GM21390 (cell line): ENCODE data around the gene PRAMEF33.
"Not testable (repeated sequence)": the region's sequence is repeated elsewhere in the genome, so short reads cannot be mapped to it uniquely, and the experiment has no call there.

Experiments used
- ATAC-seq: cut with Tn5 transposase; IDR thresholded peaks from one replicate; pipeline ENCODE4 v1.9.1; 2021; ENCODE audit not compliant: unreplicated experiment

PRAMEF33 gene, protein sequence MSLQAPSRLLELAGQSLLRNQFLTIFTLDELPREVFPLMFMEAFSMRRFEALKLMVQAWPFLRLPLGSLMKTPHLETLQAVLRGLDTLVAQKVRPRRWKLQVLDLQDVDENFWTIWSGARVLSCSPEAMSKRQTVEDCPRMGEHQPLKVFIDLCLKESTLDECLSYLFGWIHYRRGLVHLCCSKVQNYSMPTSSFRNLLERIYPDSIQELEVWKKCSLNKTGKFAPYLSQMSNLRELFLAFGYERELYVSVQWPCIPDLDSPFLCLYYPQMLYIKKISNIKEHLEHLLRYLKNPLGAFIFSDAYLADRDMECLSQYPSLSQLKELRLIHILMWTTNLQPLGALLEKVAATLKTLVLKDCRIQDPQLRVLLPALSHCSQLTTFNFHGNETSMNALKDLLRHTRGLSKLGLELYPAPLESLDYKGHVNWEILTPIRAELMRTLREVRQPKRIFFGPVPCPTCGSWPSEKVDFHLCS

DNA sequence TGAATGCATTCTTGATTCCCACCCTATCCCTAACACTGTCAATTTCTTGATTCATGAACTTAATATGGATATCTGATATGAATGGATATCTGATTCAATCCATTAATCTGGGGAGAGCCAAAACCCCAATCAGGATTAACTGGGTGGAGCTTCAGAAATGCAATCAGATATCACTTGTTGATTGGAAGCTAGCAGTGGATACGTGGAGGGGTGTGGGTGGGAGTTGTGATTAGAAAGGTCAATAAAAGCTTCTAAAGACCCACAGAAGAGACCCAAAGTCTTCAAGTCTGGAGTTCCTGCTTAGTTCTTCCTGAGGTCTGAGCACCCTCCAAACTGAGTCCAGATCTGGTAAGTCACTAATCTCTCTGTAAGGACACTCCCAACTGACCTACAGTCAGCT, at the start of gene PRAMEF33:
TSS of gene PRAMEF33 (plus strand) at position 301 of the 400 bp plus-strand sequence. CDS start 2,416 bp downstream, outside the sequence.
- ATAC-seq, result not testable (repeated sequence)

DNA sequence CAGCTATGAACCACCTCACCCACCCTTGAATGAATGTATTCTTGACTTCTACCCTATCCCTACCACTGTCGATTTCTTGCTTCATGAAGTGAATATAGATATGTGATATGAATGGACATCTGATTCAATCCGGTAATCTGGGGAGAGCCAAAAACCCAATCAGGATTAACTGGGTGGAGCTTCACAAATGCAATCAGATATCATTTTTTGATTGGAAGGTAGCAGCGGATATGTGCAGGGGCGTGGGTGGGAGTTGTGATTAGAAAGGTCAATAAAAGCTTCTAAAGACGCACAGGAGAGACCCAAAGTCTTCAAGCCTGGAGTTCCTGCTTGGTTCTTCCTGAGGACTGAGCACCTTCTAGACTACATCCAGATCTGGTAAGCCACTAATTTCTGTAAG, 49.4 kb upstream of the PRAMEF33 start, which contains the start of gene PRAMEF5:
TSS of gene PRAMEF5 (plus strand) at position 301 of the 400 bp plus-strand sequence. CDS start 5,071 bp downstream, outside the sequence.
- not testable (repeated sequence) for ATAC-seq

DNA sequence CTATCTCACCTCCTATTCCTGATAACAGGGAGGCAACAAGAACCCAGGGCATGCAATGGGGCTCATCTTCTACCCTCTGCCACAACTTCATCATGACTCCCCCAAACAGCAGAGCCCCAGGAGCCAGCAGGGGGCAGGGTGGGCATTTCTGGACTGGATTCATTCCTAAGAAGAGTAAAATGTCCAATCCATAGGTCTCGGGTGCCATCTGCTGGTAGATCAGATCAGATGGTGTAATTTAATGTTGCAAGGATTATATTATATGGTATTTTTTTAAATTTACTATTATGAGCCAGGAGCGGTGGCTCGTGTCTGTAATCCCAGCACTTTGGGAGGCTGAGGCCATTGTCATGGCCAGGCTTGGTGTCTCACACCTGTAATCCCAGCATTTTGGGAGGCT, 38.2 kb upstream of the PRAMEF33 start:
- not testable (repeated sequence) for ATAC-seq

DNA sequence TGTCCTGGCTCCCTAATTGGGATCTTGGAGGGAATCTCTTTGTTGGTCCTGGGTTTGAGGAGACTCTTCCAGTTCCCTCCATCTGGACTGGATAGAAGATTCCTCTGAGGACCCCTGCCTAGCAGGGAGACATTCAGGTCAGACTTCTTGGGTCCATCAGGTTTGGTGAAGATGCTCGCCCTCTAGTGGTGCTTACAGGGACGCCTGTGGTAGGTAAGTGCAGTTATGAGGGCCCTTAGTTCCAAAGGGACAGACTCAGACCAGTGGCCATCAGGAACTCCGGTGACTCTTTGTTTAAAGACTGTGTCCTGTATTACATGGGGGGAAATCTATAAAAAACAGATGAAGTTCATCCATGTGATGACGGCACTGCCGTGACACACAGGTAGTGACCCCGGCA, 26.3 kb upstream of the PRAMEF33 start:
- ATAC-seq, result not testable (repeated sequence)

DNA sequence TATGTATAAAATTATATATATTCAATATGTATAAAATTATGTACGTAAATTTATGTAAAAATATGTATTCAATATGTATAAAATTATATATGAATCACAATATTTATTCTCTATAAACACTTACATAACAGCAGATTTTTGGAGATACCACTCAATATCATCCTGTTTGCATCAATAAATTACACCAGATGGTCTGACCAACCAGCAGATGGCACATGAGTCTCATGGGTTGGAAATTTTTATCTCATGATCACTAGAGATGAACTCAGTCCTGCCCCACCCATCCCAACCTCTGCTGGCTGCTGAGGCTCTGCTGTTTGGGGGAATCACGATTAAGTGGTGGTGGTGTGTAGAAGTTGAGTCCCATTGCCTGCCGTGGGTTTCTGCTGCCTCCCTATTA, 23.7 kb upstream of the PRAMEF33 start:
- ATAC-seq, result not testable (repeated sequence)

DNA sequence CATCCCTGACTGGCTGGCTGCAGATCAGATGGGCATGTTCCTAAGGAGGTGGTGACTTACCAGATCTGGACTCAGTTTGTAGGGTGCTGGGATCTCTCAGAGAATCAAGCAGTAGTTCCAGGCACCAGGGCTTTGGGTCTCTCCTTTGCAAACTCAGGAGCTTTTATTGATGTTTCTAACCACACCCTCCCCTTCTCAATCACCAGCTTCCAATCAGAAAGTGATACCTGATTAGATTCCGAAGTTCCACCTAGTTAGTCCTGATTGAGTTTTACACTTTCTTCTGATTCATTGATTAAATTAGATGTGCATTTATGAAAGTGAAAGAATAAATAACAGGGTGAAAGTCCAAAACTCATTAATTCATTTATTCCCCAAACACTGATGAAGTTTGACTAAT, 18.3 kb upstream of the PRAMEF33 start, which contains the start of gene PRAMEF8:
TSS of gene PRAMEF8 (minus strand) at position 101 of the 400 bp plus-strand sequence. CDS start 1,046 bp downstream, outside the sequence.
- ATAC-seq, result not testable (repeated sequence)

DNA sequence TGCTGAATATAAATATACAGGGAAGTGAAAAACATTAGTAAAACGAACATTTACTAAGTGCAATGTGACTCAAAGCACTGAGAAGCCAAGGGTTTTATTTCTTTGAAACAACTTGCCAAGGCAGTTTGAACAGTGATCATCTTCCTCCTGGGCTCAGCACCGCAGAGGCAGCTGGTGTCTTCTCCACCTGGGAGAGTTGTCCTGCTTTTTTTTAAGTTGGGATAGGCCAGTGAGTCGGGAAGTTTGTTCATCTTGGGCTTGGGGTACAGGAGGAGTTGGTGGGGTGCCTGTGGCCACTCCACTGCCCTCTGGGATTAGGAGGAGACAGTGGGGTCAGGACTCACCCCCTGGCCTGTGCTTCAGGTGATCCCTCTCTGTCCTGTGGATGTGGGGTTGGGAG, 14.3 kb upstream of the PRAMEF33 start:
- not testable (repeated sequence) for ATAC-seq

DNA sequence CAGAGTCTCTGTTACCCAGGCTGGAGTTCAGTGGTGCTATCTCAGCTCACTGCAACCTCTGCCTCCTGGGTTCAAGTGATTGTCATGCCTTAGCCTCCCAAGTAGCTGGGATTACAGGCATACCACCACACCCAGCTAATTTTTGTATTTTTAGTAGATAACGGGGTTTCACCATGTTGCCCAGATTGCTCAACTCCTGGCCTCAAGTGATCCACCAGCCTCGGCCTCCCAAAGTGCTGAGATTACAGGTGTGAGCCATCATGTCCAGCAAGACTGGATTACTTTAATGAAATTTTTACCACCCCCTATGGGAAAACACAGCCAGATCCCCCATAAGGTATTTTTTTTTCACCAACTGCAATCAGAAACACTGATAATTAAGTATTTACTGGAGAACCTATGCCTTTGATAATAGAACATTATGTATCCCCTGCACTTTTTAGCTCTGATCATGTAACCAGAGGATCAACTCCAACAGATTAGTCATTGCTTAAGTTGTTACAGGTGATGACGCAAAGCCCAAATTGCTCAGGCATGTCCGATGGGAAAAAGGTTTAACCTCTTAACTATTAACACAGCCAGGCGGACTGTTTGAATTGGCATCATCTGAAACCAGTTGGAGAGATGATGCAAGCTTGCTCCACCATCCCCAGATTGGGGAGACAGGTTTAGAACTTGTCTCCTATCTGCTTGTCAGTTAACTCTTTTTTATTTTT, 6.0 kb upstream of the PRAMEF33 start:
- ATAC-seq, result not testable (repeated sequence)

DNA sequence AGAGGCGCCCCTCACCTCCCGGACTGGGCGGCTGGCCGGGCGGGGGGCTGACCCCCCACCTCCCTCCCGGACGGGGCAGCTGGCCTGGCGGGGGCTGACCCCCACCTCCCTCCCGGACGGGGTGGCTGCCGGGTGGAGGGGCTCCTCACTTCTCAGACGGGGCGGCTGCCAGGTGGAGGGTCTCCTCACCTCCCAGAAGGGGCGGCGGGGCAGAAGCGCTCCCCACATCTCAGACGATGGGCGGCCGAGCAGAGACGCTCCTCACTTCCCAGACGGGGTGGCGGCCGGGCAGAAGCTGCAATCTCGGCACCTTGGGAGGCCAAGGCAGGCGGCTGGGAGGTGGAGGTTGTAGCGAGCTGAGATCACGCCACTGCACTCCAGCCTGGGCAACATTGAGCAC, 4.6 kb upstream of the PRAMEF33 start:
- ATAC-seq, result not testable (repeated sequence)

DNA sequence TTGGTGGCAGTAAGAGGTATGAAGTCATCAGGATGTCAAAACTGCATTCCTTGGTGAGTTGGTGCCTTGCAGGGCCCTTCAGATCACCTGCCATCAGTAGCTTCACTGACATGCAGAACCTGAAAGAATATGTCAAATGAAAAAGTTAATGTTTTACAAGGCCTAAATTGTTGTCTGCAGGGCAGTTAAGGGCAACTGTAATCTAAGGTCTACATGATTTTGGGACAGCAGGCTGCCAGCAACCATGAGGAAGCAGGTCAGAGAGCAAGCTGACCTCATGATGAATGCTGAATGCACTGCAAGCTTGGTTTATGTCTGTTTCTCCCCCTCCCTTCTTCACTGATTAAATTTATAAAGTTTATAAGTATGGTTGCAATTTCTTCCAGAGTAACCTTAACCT, 1.1 kb upstream of the PRAMEF33 start:
- ATAC-seq, result not testable (repeated sequence)

DNA sequence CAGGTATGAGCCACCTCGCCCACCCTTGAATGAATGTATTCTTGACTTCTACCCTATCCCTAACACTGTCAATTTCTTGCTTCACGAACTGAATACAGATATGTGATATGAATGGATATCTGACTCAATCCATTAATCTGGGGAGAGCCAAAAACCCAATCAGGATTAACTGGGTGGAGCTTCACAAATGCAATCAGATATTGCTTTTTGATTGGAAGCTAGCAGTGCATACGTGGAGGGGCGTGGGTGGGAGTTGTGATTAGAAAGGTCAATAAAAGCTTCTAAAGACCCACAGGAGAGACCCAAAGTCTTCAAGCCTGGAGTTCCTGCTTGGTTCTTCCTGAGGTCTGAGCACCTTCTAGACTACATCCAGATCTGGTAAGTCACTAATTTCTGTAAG, 11.9 kb downstream of the PRAMEF33 start, which contains the start of gene PRAMEF15:
TSS of gene PRAMEF15 (plus strand) at position 301 of the 400 bp plus-strand sequence. CDS start 2,827 bp downstream, outside the sequence.
- not testable (repeated sequence) for ATAC-seq

DNA sequence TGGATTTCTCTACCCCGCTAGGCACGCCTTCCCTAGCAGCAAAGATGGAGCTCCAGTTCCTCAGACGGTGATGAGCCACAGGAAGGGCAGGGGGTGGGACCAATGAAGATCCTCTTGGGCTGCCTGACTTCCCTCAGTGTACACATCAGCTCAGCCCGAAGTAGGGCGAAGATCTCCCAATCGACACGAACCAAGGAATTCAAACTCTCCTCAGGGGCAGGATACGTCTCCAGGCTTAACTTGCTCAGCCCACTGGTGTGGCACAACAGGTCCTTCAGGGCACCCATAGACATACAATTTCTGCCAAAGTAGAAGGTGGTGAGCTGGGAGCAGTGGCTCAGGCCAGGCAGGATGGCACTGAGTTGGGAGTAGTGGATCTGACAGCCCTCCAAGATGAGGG, 39.2 kb downstream of the PRAMEF33 start:
- ATAC-seq, result not testable (repeated sequence)

DNA sequence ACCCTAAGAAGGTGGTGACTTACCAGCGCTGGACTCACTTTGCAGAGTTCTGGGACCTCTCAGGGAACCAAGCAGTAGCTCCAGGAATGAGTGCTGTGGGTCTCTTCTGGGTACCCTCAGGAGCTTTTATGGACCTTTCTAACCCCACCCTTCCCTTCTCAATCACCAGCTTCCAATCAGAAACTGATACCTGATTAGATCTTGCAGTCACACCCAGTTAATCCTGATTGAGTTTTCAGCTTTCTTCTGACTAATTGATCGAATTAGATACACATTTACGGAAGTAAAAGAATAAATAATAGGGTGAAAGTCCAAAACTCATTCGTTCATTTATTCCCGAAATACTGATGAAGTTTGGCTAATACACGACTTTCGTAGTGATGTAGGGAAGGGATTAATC, 43.7 kb downstream of the PRAMEF33 start, which contains the start of gene PRAMEF14:
TSS of gene PRAMEF14 (minus strand) at position 101 of the 400 bp plus-strand sequence. CDS start 1,820 bp downstream, outside the sequence.
- ATAC-seq, result not testable (repeated sequence)

DNA sequence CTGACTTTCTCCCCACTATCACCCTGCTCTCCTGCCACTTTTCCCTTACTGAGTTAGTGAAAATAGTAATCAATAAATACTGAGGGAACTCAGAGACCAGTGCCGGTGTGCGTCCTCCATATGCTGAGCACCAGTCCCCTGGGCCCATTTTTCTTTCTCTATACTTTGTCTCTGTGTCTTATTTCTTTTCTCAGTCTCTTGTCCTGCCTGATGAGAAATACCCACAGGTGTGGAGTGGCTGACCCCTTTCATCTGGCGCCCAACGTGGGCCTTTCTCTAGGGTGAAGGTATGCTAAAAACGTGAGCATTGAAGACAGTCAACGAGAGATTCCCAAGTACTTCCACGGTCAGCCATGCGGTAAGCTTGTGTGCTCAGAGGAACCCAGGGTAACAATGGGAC, 50.1 kb downstream of the PRAMEF33 start:
- ATAC-seq, result not testable (repeated sequence)

DNA sequence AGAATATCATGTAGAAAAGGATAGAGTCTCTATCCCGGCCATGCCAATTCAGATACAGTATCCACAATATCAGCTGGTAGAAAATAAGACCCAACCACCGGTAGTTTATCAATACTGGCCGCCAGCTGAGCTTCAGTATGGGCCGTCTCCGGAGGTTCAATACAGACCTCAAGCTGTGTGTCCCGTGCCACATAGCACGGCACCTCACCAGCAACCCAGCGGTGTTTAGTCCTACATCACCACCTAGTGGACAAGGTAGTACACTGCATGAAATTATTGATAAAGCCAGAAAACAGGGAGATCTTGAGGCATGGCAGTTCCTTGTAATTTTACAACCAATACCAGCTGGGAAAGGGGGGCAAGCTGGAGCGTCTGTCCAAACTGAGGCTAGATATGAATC, 51.1 kb downstream of the PRAMEF33 start:
- not testable (repeated sequence) for ATAC-seq

DNA sequence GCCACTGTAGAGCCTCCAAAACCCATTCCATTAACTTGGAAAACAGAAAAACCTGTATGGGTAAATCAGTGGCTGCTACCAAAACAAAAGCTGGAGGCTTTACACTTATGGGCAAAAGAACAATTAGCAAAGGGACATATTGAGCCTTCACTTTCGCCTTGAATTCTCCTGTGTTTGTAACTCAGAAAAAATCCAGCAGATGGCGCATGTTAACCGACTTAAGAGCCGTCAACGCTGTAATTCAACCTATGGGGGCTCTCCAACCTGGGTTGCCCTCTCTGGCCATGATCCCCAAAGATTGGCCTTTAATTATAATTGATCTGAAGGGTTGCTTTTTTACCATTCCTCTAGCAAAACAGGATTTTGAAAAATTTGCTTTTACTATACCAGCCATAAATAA, 53.4 kb downstream of the PRAMEF33 start:
- ATAC-seq, result not testable (repeated sequence)
